ENCODE data around the gene FCER2. TPM values are rescaled to one million over a fixed set of nuclear protein-coding genes. Genes with fewer than 3 reads are reported as not detected.
A peak's percentile ranks its signal among the peaks of the same experiment; 100 is the strongest.

FCER2 gene
- total RNA-seq, 1 experiment from 2014 or later, result not detected

DNA sequence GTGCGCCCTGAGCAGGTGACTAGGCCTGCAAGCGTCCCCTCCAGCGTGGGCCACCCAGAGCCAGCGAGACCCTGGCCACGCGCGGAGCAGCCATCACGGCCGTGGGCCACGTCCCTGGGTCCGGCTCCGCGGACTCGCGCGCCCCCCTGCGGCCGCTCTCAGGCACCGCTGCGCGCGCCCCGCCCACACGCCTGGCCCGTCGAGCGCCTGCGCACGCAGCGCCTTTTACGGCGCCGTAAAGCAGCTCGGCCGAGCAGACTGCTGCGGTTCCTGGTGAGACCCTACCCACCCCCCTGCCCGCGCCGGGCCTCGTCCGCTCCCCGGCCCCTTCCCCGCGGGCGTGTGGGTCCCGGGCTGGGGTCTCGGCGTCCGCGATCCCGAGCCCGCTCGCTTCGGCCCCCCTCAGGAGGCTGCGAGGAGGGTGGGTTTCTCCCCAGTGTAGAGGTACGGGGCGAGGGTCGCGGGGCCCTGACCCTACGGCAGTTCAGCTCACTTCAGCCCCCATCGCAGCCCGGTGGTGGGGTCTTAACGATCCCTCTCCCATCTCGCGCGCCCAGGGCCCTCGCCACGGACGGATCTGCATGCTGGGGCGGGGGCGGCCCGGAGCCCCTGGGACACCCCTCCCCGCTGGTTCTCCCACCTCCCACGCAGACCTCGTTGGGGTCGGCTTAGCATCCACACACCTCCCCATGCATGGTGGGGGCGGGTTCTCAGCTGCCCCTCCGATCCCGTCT lies 21.2 kb downstream of the FCER2 start, which contains the start of gene TRAPPC5:
Gene TRAPPC5, plus strand, starts transcription at position 228 of the 734 bp plus-strand sequence. CDS start 1,421 bp downstream, outside the sequence.
- Histone ChIP-seq H3K27me3 (ENCODE audit: low read length) (no peaks in the 10 kb centered on the region), H3K79me2 (ENCODE audit: low read length) (peaks cover 20% of the 10 kb centered on the region), H3K36me3 (ENCODE audit: low read depth, low read length) (0 out of 2 replicates have a peak, but pooled peaks cover 10% of the 10 kb centered on the region), H3K4me3 (ENCODE audit: low read length) (peak within 1 kb of the TSS; percentile 97), H3K4me1 (ENCODE audit: insufficient read depth, low read length) (peaks cover 25% of the 10 kb centered on the region; the same call in 1 of the 2 replicates), H3K9me2 (replicated peaks; ENCODE audit: low read length) (no peaks in the 10 kb centered on the region), H4K20me1 (ENCODE audit: low read length) (no peaks in the 10 kb centered on the region), H3K9me3 (ENCODE audit: low read length) (no peaks in the 10 kb centered on the region), H3F3A (ENCODE audit: low read length, unreplicated experiment) (no peaks in the 10 kb centered on the region), H3K27ac (ENCODE audit: low read length) (peak within 1 kb of the TSS; percentile 23; the same call in 1 of the 2 replicates), H3K4me2 (ENCODE audit: low read length) (peak within 1 kb of the TSS; percentile 98), H2AFZ (ENCODE audit: low read length) (peak within 1 kb of the TSS; percentile 88), H3K9ac (ENCODE audit: low read length) (peak within 1 kb of the TSS; percentile 98)
- POLR2A ChIA-PET (ENCODE audit: unreplicated experiment), result interaction anchor here (0.6 kb wide), 2 partner anchors 122 to 226 kb away, joined by 11 to 15 read pairs; no protein-coding TSS in a partner anchor
- DNase-seq (peak; percentile 93), ATAC-seq (peak; percentile 81)
- BruUV-seq (replicated peaks), result no TSS peak
- no peak for TF ChIP-seq EZH2phosphoT487 (IDR thresholded peaks at IDR 0.05; ENCODE audit: borderline replicate concordance, low read length)
- TF ChIP-seq, protein P1, sequence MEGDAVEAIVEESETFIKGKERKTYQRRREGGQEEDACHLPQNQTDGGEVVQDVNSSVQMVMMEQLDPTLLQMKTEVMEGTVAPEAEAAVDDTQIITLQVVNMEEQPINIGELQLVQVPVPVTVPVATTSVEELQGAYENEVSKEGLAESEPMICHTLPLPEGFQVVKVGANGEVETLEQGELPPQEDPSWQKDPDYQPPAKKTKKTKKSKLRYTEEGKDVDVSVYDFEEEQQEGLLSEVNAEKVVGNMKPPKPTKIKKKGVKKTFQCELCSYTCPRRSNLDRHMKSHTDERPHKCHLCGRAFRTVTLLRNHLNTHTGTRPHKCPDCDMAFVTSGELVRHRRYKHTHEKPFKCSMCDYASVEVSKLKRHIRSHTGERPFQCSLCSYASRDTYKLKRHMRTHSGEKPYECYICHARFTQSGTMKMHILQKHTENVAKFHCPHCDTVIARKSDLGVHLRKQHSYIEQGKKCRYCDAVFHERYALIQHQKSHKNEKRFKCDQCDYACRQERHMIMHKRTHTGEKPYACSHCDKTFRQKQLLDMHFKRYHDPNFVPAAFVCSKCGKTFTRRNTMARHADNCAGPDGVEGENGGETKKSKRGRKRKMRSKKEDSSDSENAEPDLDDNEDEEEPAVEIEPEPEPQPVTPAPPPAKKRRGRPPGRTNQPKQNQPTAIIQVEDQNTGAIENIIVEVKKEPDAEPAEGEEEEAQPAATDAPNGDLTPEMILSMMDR (conservative IDR thresholded peaks at IDR 0.05; ENCODE audit: low read depth, low read length), result peak; percentile 95
- TF ChIP-seq EZH2 (IDR thresholded peaks at IDR 0.05; ENCODE audit: low read length, unreplicated experiment), result no peak
- CTCF ChIA-PET, result interaction anchor here (0.5 to 2.2 kb wide), 22 partner anchors 11 to 372 kb away, joined by 3 to 48 read pairs (median 4); partner anchors contain the start of genes CCL25, PET100, RETN and XAB2
- intact Hi-C loops (cut with micrococcal nuclease), result loop anchor here (1.0 kb wide), 2 partner anchors 28 to 119 kb away; no protein-coding TSS in a partner anchor

DNA sequence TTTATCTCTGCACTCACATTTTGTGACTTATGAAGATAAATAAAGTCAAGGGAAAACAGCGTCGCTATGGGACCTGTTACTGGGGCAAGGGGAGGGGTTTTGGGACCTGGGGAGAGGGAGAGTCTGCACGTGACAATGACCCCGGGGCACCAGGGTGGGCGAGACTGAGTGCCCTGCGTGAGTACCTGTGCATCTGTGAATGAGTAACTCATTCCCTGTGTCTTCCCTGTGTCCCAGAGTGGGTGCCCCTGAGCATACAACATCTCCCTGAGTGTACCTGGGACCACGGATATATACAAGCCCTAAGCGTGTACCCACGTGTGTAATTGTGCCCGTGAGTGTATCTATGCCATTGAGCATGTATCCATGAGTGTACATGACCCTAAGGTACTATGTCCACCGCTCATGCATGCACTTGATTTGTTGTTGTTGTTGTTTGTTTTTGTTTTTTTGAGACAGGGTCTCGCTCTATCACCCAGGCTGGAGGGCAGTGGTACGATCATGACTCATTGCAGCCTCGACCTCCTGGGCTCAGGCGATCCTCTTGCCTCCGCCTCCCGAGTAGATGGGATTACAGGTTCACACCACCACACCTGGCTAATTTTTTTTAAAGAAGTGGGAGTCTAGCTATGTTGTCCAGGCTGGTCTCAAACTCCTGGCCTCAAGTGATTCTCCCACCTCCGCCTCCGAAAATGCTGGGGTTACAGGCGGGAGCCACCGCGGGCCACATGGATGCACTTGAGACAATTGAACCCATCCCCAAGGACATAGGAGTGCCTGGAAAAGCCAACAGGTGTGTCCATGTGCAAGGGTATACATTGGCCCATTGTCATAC lies 21.9 kb downstream of the FCER2 start:
- ATAC-seq (no peak), DNase-seq (no peak)
- peak overlapping the region; percentile 98 for H3K4me2 ChIP-seq (ENCODE audit: low read length)
- BruUV-seq (replicated peaks), result TSS peak; percentile 86
- peak overlapping the region; percentile 97 for H3K4me3 ChIP-seq (ENCODE audit: low read length)
- no peaks in the 10 kb centered on the region for H3F3A ChIP-seq (ENCODE audit: low read length, unreplicated experiment)
- ChIA-PET CTCF (interaction anchor here (1.0 to 2.2 kb wide), 6 partner anchors 19 to 120 kb away, joined by 3 to 48 read pairs (median 4); no protein-coding TSS in a partner anchor), POLR2A (ENCODE audit: unreplicated experiment) (no interaction called here)
- H3K27me3 ChIP-seq (ENCODE audit: low read length), result no peaks in the 10 kb centered on the region
- H3K9ac ChIP-seq (ENCODE audit: low read length), result peak overlapping the region; percentile 98
- intact Hi-C loops (cut with micrococcal nuclease), result loop anchor here (1.0 kb wide), 3 partner anchors 28 to 119 kb away; no protein-coding TSS in a partner anchor
- H4K20me1 ChIP-seq (ENCODE audit: low read length), result no peaks in the 10 kb centered on the region
- peaks cover 20% of the 10 kb centered on the region for H3K79me2 ChIP-seq (ENCODE audit: low read length)
- peaks cover 25% of the 10 kb centered on the region; the same call in 1 of the 2 replicates for H3K4me1 ChIP-seq (ENCODE audit: insufficient read depth, low read length)
- H3K9me2 ChIP-seq (replicated peaks; ENCODE audit: low read length), result no peaks in the 10 kb centered on the region
- no peaks in the 10 kb centered on the region for H3K9me3 ChIP-seq (ENCODE audit: low read length)
- 0 out of 2 replicates have a peak, but pooled peaks cover 10% of the 10 kb centered on the region for H3K36me3 ChIP-seq (ENCODE audit: low read depth, low read length)
- TF ChIP-seq EZH2phosphoT487 (IDR thresholded peaks at IDR 0.05; ENCODE audit: borderline replicate concordance, low read length) (no peak), EZH2 (IDR thresholded peaks at IDR 0.05; ENCODE audit: low read length, unreplicated experiment) (no peak)
- TF ChIP-seq, protein P1 (conservative IDR thresholded peaks at IDR 0.05; ENCODE audit: low read depth, low read length), result no peak
- peak overlapping the region; percentile 88 for H2AFZ ChIP-seq (ENCODE audit: low read length)
- no peak overlapping the region for H3K27ac ChIP-seq (ENCODE audit: low read length)

All from PC-3 (cell line).